HEK293 (cell line): ENCODE results near the gene ZNF23.

Source experiments
- CTCF ChIA-PET: fragments of 350-600 bp; formaldehyde crosslinking; extraction: SDS; loops from one replicate; lab custom pipeline; 2021; ENCODE audit warnings: antibody characterized with exemption; lab: Yijun Ruan, JAX
- POLR2A ChIA-PET: fragments of 300-600 bp; formaldehyde crosslinking; extraction: SDS; loops from one replicate; lab custom pipeline; 2020; ENCODE audit warnings: antibody characterized with exemption, inconsistent platforms; lab: Yijun Ruan, JAX
- H3K27ac ChIP-seq: fragments of 200-500 bp; sonication (Bioruptor generic); 2 replicates; pipeline ENCODE4 v1.5.1; 2014; ENCODE audit warnings: low read depth, low read length, control low read depth, inconsistent platforms; ENCODE audit errors: extremely low read depth
- H3K36me3 ChIP-seq, 2 experiments: fragments of 200-500 bp in 1 of 2; sonication (Bioruptor generic) in 1 of 2; 1 replicate in 1 of 2; 2 replicates in 1 of 2; pipeline ENCODE4 v1.5.1; 2014 to 2017; ENCODE audit warnings: inconsistent platforms in 2 of 2, low read length in 2 of 2; ENCODE audit not compliant: control insufficient read depth in 2 of 2, insufficient read depth in 1 of 2
- H3K4me1 ChIP-seq: fragments of 200-500 bp; sonication (Bioruptor generic); 2 replicates; pipeline ENCODE4 v1.5.1; 2014; ENCODE audit warnings: mild to moderate bottlenecking, low read length, inconsistent platforms; ENCODE audit not compliant: control insufficient read depth, insufficient read depth
- H3K4me3 ChIP-seq: 2 replicates; pipeline ENCODE4 v1.5.1; 2011; ENCODE audit warnings: low read depth, mild to moderate bottlenecking, control low read depth, low read length, moderate library complexity
- H3K9me3 ChIP-seq: fragments of 200-500 bp; sonication (Bioruptor generic); 2 replicates; pipeline ENCODE4 v1.5.1; 2014; ENCODE audit warnings: low read depth, low read length, inconsistent platforms; ENCODE audit not compliant: control insufficient read depth, insufficient read depth
- GFI1B ChIP-seq: fragments of 450-650 bp; formaldehyde crosslinking; IDR thresholded peaks from 2 replicates; pipeline ENCODE4 v1.5.1; 2016; ENCODE audit warnings: missing biosample characterization, missing genetic modification characterization
- GLI4 ChIP-seq: fragments of 450-650 bp; formaldehyde crosslinking; IDR thresholded peaks from 2 replicates; pipeline ENCODE4 v1.5.1; 2016; ENCODE audit warnings: missing biosample characterization, missing genetic modification characterization
- HOXD13 ChIP-seq: sonication (generic); formaldehyde crosslinking; IDR thresholded peaks from 2 replicates; pipeline ENCODE4 v1.8.0; 2022; ENCODE audit warnings: missing genetic modification reagents, borderline replicate concordance
- INSM2 ChIP-seq: fragments of 450-650 bp; formaldehyde crosslinking; IDR thresholded peaks from 2 replicates; pipeline ENCODE4 v1.5.1; 2016; ENCODE audit warnings: missing biosample characterization, missing genetic modification characterization
- KLF1 ChIP-seq: fragments of 450-650 bp; formaldehyde crosslinking; IDR thresholded peaks from 2 replicates; pipeline ENCODE4 v1.5.1; 2016; ENCODE audit warnings: missing biosample characterization, missing genetic modification characterization
- SP2 ChIP-seq: fragments of 450-650 bp; formaldehyde crosslinking; IDR thresholded peaks from 2 replicates; pipeline ENCODE4 v1.5.1; 2016; ENCODE audit warnings: missing biosample characterization, missing genetic modification characterization
- TCF7L2 ChIP-seq: IDR thresholded peaks from 2 replicates; pipeline ENCODE4 v1.6.1; 2011; ENCODE audit warnings: low read depth, mild to moderate bottlenecking, inconsistent platforms, low read length, moderate library complexity, borderline replicate concordance
- TRIM28 ChIP-seq: IDR thresholded peaks from 2 replicates; pipeline ENCODE4 v1.6.1; 2011; ENCODE audit warnings: low read length, control low read depth, borderline replicate concordance
- YY2 ChIP-seq: fragments of 450-650 bp; formaldehyde crosslinking; IDR thresholded peaks from 2 replicates; pipeline ENCODE4 v1.5.1; 2016; ENCODE audit warnings: missing biosample characterization, missing genetic modification characterization
- ZBTB48 ChIP-seq: fragments of 450-650 bp; formaldehyde crosslinking; IDR thresholded peaks from 2 replicates; pipeline ENCODE4 v1.5.1; 2016; ENCODE audit warnings: missing biosample characterization, missing genetic modification characterization
- ZFP3 ChIP-seq: fragments of 450-650 bp; formaldehyde crosslinking; IDR thresholded peaks from 2 replicates; pipeline ENCODE4 v1.5.1; 2016; ENCODE audit warnings: low read depth, missing biosample characterization, missing genetic modification characterization
- ZNF10 ChIP-seq: fragments of 450-650 bp; formaldehyde crosslinking; IDR thresholded peaks from 2 replicates; pipeline ENCODE4 v1.5.1; 2017; ENCODE audit warnings: missing biosample characterization, missing genetic modification characterization
- ZNF174 ChIP-seq: fragments of 450-650 bp; formaldehyde crosslinking; IDR thresholded peaks from 2 replicates; pipeline ENCODE4 v1.5.0; 2017; ENCODE audit warnings: missing biosample characterization, mild to moderate bottlenecking, missing genetic modification characterization
- ZNF24 ChIP-seq: fragments of 450-650 bp; formaldehyde crosslinking; IDR thresholded peaks from 2 replicates; pipeline ENCODE4 v1.5.1; 2016; ENCODE audit warnings: missing biosample characterization, missing genetic modification characterization
- ZNF274 ChIP-seq, 2 experiments: fragments of 200-500 bp in 1 of 2; fragments of 450-650 bp in 1 of 2; sonication (Bioruptor generic) in 1 of 2; formaldehyde crosslinking in 1 of 2; IDR thresholded peaks; 2 replicates each; pipeline versions ENCODE4 v1.5.1 to v1.6.1; 2014 to 2016; ENCODE audit warnings: borderline replicate concordance in 1 of 2, inconsistent platforms in 1 of 2, low read length in 1 of 2, missing biosample characterization in 1 of 2, missing genetic modification characterization in 1 of 2
- ZNF292 ChIP-seq: fragments of 450-650 bp; formaldehyde crosslinking; IDR thresholded peaks from 2 replicates; pipeline ENCODE4 v1.5.1; 2016; ENCODE audit warnings: low read depth, missing biosample characterization, missing genetic modification characterization, borderline replicate concordance
- ZNF324 ChIP-seq: fragments of 450-650 bp; formaldehyde crosslinking; IDR thresholded peaks from 2 replicates; pipeline ENCODE4 v1.5.1; 2016; ENCODE audit warnings: missing biosample characterization, missing genetic modification characterization
- ZNF394 ChIP-seq: fragments of 450-650 bp; formaldehyde crosslinking; IDR thresholded peaks from 2 replicates; pipeline ENCODE4 v1.5.1; 2016; ENCODE audit warnings: missing biosample characterization, missing genetic modification characterization, mild to moderate bottlenecking, moderate library complexity, borderline replicate concordance
- ZNF449 ChIP-seq: fragments of 450-650 bp; formaldehyde crosslinking; IDR thresholded peaks from 2 replicates; pipeline ENCODE4 v1.5.1; 2017; ENCODE audit warnings: missing biosample characterization, mild to moderate bottlenecking, missing genetic modification characterization, moderate library complexity
- ZNF548 ChIP-seq: fragments of 450-650 bp; formaldehyde crosslinking; IDR thresholded peaks from 2 replicates; pipeline ENCODE4 v1.5.1; 2016; ENCODE audit warnings: missing biosample characterization, missing genetic modification characterization
- ZNF837 ChIP-seq: fragments of 450-650 bp; formaldehyde crosslinking; IDR thresholded peaks from 2 replicates; pipeline ENCODE4 v1.5.1; 2016; ENCODE audit warnings: missing biosample characterization, missing genetic modification characterization
- TF ChIP-seq, protein P1 (sequence below): fragments of 450-650 bp; formaldehyde crosslinking; IDR thresholded peaks from 2 replicates; pipeline ENCODE4 v1.5.1; 2016; ENCODE audit warnings: missing biosample characterization, missing genetic modification characterization, low read depth
- TF ChIP-seq, protein P2 (sequence below): fragments of 450-650 bp; formaldehyde crosslinking; IDR thresholded peaks from 2 replicates; pipeline ENCODE4 v1.5.1; 2016; ENCODE audit warnings: missing biosample characterization, missing genetic modification characterization
- TF ChIP-seq, protein P3 (sequence below): fragments of 450-650 bp; formaldehyde crosslinking; conservative IDR thresholded peaks from 2 replicates; pipeline ENCODE4 v1.5.1; 2016; ENCODE audit warnings: low read depth, missing biosample characterization, missing genetic modification characterization

The ZNF23 gene

DNA sequence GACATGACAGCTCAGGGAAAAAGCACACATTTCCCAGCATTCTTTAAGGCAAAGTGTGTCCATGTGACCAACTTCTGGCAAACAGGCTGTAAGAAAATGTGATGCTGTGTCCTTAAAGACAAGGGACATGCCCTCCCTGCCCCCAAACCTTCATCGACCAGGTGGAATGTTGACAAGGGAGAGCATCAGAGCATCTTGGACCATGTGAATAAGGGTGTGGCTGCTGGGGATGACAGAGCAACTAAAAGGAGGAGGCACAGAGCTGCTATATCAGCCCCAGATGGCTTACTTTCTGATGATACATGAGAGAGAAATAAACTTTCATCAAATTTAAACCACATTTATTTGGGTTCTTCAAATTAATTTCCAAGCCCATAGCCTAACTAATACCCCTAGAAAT is 2.2 kb upstream of the ZNF23 start:
- H3K9me3 ChIP-seq, result no peaks in the 10 kb centered on the region
- no peak overlapping the region for H3K4me3 ChIP-seq
- TF ChIP-seq, protein P1, sequence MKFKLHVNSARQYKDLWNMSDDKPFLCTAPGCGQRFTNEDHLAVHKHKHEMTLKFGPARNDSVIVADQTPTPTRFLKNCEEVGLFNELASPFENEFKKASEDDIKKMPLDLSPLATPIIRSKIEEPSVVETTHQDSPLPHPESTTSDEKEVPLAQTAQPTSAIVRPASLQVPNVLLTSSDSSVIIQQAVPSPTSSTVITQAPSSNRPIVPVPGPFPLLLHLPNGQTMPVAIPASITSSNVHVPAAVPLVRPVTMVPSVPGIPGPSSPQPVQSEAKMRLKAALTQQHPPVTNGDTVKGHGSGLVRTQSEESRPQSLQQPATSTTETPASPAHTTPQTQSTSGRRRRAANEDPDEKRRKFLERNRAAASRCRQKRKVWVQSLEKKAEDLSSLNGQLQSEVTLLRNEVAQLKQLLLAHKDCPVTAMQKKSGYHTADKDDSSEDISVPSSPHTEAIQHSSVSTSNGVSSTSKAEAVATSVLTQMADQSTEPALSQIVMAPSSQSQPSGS (tag by site-specific recombination), result no peak
- no peak for TF ChIP-seq ZNF324 (tag by site-specific recombination)
- TF ChIP-seq ZNF449 (tag by site-specific recombination), result no peak
- TF ChIP-seq ZNF10 (tag by site-specific recombination), result no peak
- TF ChIP-seq ZNF394, result no peak
- no peak for TF ChIP-seq HOXD13 (CRISPR knock-in tag)
- no peak for TF ChIP-seq INSM2 (tag by site-specific recombination)
- H3K4me1 ChIP-seq, result peaks cover 7% of the 10 kb centered on the region; the same call in 1 of the 2 replicates
- no peak overlapping the region for H3K27ac ChIP-seq
- POLR2A ChIA-PET, result no interaction called here
- no peaks in the 10 kb centered on the region for H3K36me3 ChIP-seq
- CTCF ChIA-PET, result interaction anchor here (0.6 to 2.8 kb wide), 2 partner anchors 15 to 150 kb away, joined by 3 to 9 read pairs; no protein-coding TSS in a partner anchor

GRCh38 chr16:71460941-71461340 is 1.1 kb downstream of the ZNF23 start:
- POLR2A ChIA-PET, result no interaction called here
- Histone ChIP-seq H3K27ac (no peak overlapping the region), H3K4me3 (peak overlapping the region; percentile 92; the same call in 1 of the 2 replicates), H3K4me1 (peaks cover 7% of the 10 kb centered on the region; the same call in 1 of the 2 replicates), H3K36me3 (peaks cover 0 to 8% of the 10 kb centered on the region in 2 experiments; a peak in 2 of 3 replicates)
- TF ChIP-seq, protein P2, sequence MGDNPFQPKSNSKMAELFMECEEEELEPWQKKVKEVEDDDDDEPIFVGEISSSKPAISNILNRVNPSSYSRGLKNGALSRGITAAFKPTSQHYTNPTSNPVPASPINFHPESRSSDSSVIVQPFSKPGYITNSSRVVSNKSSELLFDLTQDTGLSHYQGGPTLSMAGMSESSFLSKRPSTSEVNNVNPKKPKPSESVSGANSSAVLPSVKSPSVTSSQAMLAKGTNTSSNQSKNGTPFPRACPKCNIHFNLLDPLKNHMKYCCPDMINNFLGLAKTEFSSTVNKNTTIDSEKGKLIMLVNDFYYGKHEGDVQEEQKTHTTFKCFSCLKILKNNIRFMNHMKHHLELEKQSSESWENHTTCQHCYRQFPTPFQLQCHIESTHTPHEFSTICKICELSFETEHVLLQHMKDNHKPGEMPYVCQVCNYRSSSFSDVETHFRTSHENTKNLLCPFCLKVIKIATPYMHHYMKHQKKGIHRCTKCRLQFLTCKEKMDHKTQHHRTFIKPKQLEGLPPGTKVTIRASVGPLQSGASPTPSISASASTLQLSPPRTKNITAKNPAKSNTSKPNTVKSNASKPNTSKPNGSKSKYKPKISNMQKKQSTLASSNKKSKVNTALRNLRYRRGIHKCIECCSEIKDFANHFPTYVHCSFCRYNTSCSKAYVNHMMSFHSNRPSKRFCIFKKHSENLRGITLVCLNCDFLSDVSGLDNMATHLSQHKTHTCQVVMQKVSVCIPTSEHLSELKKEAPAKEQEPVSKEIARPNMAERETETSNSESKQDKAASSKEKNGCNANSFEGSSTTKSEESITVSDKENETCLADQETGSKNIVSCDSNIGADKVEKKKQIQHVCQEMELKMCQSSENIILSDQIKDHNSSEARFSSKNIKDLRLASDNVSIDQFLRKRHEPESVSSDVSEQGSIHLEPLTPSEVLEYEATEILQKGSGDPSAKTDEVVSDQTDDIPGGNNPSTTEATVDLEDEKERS (tag by site-specific recombination), result no peak
- TF ChIP-seq ZNF292 (tag by site-specific recombination) (no peak), GFI1B (tag by site-specific recombination) (no peak), ZNF24 (tag by site-specific recombination) (no peak), ZNF548 (tag by site-specific recombination) (no peak), TCF7L2 (no peak), TRIM28 (no peak), ZFP3 (tag by site-specific recombination) (no peak), YY2 (tag by site-specific recombination) (no peak), SP2 (tag by site-specific recombination) (no peak), ZBTB48 (tag by site-specific recombination) (no peak), ZNF174 (tag by site-specific recombination) (no peak), GLI4 (tag by site-specific recombination) (no peak), KLF1 (tag by site-specific recombination) (no peak), ZNF837 (no peak), ZNF274 (IDR thresholded peaks at IDR 0.05; ENCODE audit: low read length) (no peak), ZNF274 (tag by site-specific recombination; IDR thresholded peaks at IDR 0.05; ENCODE audit: borderline replicate concordance) (no peak)
- TF ChIP-seq, protein P3, sequence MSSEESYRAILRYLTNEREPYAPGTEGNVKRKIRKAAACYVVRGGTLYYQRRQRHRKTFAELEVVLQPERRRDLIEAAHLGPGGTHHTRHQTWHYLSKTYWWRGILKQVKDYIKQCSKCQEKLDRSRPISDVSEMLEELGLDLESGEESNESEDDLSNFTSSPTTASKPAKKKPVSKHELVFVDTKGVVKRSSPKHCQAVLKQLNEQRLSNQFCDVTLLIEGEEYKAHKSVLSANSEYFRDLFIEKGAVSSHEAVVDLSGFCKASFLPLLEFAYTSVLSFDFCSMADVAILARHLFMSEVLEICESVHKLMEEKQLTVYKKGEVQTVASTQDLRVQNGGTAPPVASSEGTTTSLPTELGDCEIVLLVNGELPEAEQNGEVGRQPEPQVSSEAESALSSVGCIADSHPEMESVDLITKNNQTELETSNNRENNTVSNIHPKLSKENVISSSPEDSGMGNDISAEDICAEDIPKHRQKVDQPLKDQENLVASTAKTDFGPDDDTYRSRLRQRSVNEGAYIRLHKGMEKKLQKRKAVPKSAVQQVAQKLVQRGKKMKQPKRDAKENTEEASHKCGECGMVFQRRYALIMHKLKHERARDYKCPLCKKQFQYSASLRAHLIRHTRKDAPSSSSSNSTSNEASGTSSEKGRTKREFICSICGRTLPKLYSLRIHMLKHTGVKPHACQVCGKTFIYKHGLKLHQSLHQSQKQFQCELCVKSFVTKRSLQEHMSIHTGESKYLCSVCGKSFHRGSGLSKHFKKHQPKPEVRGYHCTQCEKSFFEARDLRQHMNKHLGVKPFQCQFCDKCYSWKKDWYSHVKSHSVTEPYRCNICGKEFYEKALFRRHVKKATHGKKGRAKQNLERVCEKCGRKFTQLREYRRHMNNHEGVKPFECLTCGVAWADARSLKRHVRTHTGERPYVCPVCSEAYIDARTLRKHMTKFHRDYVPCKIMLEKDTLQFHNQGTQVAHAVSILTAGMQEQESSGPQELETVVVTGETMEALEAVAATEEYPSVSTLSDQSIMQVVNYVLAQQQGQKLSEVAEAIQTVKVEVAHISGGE (tag by site-specific recombination), result no peak
- TF ChIP-seq, all 188 proteins: peak for 0
- no peaks in the 10 kb centered on the region for H3K9me3 ChIP-seq
- CTCF ChIA-PET, result interaction anchor here (0.7 kb wide), 1 partner anchor 57 kb away, joined by 3 read pairs; no protein-coding TSS in a partner anchor
